WTC11 (cell line): Measurements from ENCODE around the gene FXYD6. TPM values are rescaled to one million over a fixed set of nuclear protein-coding genes. Genes with fewer than 3 reads are reported as not detected.

Experiments used
- ATAC-seq: fragments of 200-7000 bp; cut with Tn5 transposase; 2 replicates; pipeline ENCODE4 v1.10.0; 2021; ENCODE audit warnings: mild to moderate bottlenecking, moderate library complexity
- CTCF ChIA-PET: fragments of 300-600 bp; sonication (Branson Sonifier 250); formaldehyde crosslinking; loops from one replicate; lab custom pipeline; 2021; ENCODE audit warnings: antibody characterized with exemption; lab: Charles Lee
- POLR2A ChIA-PET: fragments of 350-600 bp; sonication (Branson Sonifier 250); formaldehyde crosslinking; loops from one replicate; lab custom pipeline; 2021; ENCODE audit warnings: antibody characterized with exemption; lab: Charles Lee
- DNase-seq: peaks from one replicate; pipeline ENCODE4 v3.0.0; 2021; ENCODE audit warnings: low spot score
- H3K27ac Mint-ChIP-seq: 2 replicates; pipeline ENCODE4 v1.8.0; 2021; ENCODE audit warnings: mixed read lengths
- H3K27me3 Mint-ChIP-seq: 2 replicates; pipeline ENCODE4 v1.8.0; 2021; ENCODE audit warnings: low read depth, mild to moderate bottlenecking, moderate library complexity, mixed read lengths
- H3K36me3 Mint-ChIP-seq: 2 replicates; pipeline ENCODE4 v1.8.0; 2021; ENCODE audit warnings: mixed read lengths
- H3K4me1 Mint-ChIP-seq: 2 replicates; pipeline ENCODE4 v1.8.0; 2022; ENCODE audit warnings: mixed read lengths
- H3K4me3 Mint-ChIP-seq: 2 replicates; pipeline ENCODE4 v1.8.0; 2021; ENCODE audit warnings: mild to moderate bottlenecking, moderate library complexity, mixed read lengths
- H3K9me3 Mint-ChIP-seq: 2 replicates; pipeline ENCODE4 v1.8.0; 2021; ENCODE audit warnings: mixed read lengths
- CBFB ChIP-seq: sonication (generic); formaldehyde crosslinking; IDR thresholded peaks from 2 replicates; pipeline ENCODE4 v1.8.1; 2022; ENCODE audit warnings: mild to moderate bottlenecking, low read depth, missing genetic modification reagents
- EMX1 ChIP-seq: fragments of 250-450 bp; sonication (Bioruptor Pico); IDR thresholded peaks from 2 replicates; pipeline ENCODE4 v1.8.0; 2021; ENCODE audit warnings: mild to moderate bottlenecking
- IRF2 ChIP-seq: sonication (generic); formaldehyde crosslinking; IDR thresholded peaks from 2 replicates; pipeline ENCODE4 v1.8.0; 2022; ENCODE audit warnings: low read depth, missing genetic modification reagents, borderline replicate concordance
- NFATC4 ChIP-seq: fragments of 250-450 bp; sonication (Bioruptor Pico); IDR thresholded peaks from 2 replicates; pipeline ENCODE4 v1.9.0; 2021; ENCODE audit warnings: mild to moderate bottlenecking
- NR3C1 ChIP-seq: sonication (generic); formaldehyde crosslinking; conservative IDR thresholded peaks from 2 replicates; pipeline ENCODE4 v1.8.1; 2023; ENCODE audit warnings: low read depth, mild to moderate bottlenecking, missing genetic modification reagents
- SP1 ChIP-seq: sonication (generic); formaldehyde crosslinking; conservative IDR thresholded peaks from 2 replicates; pipeline ENCODE4 v1.8.1; 2022; ENCODE audit warnings: missing genetic modification reagents
- ZNF121 ChIP-seq: sonication (generic); formaldehyde crosslinking; IDR thresholded peaks from 2 replicates; pipeline ENCODE4 v1.8.0; 2023; ENCODE audit warnings: missing genetic modification reagents
- ZNF263 ChIP-seq: sonication (generic); formaldehyde crosslinking; IDR thresholded peaks from 2 replicates; pipeline ENCODE4 v1.8.1; 2022; ENCODE audit warnings: low read depth, mild to moderate bottlenecking, moderate library complexity, missing genetic modification reagents
- total RNA-seq: library from RNA; stranded (reverse); gene quantifications from 3 replicates; pipeline ENCODE4 v1.2.3, GENCODE V29; 2021
- TF ChIP-seq, protein P1 (sequence below): sonication (generic); formaldehyde crosslinking; IDR thresholded peaks from 2 replicates; pipeline ENCODE4 v1.8.0; 2022; ENCODE audit warnings: missing genetic modification reagents
- TF ChIP-seq, protein P2 (sequence below): sonication (generic); formaldehyde crosslinking; IDR thresholded peaks from 2 replicates; pipeline ENCODE4 v1.8.1; 2022; ENCODE audit warnings: missing genetic modification reagents, borderline replicate concordance
- TF ChIP-seq, protein P3 (sequence below): sonication (generic); formaldehyde crosslinking; IDR thresholded peaks from 2 replicates; pipeline ENCODE4 v1.8.1; 2023; ENCODE audit warnings: mild to moderate bottlenecking, missing genetic modification reagents, borderline replicate concordance
- TF ChIP-seq, protein P4 (sequence below): sonication (generic); formaldehyde crosslinking; IDR thresholded peaks from 2 replicates; pipeline ENCODE4 v1.8.0; 2023; ENCODE audit warnings: missing genetic modification reagents
- TF ChIP-seq, protein P5 (sequence below): fragments of 250-450 bp; sonication (Bioruptor Pico); IDR thresholded peaks from 2 replicates; pipeline ENCODE4 v1.9.0; 2021; ENCODE audit warnings: mild to moderate bottlenecking
- TF ChIP-seq, protein P6 (sequence below): fragments of 250-450 bp; sonication (Bioruptor Pico); IDR thresholded peaks from 2 replicates; pipeline ENCODE4 v1.9.0; 2021; ENCODE audit warnings: mild to moderate bottlenecking, borderline replicate concordance
- TF ChIP-seq, protein P7 (sequence below): sonication (generic); formaldehyde crosslinking; IDR thresholded peaks from 2 replicates; pipeline ENCODE4 v1.8.1; 2023; ENCODE audit warnings: mild to moderate bottlenecking, missing genetic modification reagents

FXYD6 gene
- total RNA-seq, 1 experiment from 2014 or later: 26.2 TPM

DNA sequence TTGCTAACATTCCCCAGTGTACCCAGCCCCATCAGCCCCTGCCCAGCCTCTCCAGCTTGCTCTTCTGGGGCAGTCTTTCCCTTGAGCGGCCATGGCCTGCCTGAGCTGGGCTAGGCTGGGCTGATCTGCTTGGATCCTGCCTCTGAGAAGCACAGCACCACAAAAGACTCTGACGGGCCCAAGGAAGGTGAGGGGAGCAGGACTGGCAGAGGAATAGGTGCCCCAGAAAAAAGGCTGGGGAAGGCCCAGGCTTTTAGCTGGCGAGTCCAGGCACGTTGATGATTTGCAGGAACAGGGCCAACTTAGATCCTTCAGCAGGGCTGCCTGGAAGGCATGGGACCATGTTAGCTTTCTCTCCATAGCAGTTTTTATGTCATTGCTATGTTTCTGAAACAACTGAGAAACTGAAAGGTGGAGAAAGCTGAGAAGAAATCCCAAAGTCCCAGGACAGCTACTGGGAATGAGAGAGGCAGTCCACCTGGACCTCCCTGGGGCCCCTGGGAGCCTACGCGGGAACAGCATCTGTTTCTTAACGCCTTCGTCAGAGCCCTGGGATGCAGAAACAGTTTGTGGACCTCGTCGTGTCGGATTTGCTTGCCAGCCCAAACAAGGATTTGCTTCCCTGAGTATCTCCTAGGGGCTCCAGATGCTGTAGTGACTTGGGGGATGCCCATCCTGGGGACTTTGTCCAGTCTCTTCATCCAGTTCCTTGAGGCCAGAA is 24.4 kb upstream of the FXYD6 start (continued):
- TF ChIP-seq, protein P1, sequence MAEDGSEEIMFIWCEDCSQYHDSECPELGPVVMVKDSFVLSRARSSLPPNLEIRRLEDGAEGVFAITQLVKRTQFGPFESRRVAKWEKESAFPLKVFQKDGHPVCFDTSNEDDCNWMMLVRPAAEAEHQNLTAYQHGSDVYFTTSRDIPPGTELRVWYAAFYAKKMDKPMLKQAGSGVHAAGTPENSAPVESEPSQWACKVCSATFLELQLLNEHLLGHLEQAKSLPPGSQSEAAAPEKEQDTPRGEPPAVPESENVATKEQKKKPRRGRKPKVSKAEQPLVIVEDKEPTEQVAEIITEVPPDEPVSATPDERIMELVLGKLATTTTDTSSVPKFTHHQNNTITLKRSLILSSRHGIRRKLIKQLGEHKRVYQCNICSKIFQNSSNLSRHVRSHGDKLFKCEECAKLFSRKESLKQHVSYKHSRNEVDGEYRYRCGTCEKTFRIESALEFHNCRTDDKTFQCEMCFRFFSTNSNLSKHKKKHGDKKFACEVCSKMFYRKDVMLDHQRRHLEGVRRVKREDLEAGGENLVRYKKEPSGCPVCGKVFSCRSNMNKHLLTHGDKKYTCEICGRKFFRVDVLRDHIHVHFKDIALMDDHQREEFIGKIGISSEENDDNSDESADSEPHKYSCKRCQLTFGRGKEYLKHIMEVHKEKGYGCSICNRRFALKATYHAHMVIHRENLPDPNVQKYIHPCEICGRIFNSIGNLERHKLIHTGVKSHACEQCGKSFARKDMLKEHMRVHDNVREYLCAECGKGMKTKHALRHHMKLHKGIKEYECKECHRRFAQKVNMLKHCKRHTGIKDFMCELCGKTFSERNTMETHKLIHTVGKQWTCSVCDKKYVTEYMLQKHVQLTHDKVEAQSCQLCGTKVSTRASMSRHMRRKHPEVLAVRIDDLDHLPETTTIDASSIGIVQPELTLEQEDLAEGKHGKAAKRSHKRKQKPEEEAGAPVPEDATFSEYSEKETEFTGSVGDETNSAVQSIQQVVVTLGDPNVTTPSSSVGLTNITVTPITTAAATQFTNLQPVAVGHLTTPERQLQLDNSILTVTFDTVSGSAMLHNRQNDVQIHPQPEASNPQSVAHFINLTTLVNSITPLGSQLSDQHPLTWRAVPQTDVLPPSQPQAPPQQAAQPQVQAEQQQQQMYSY (CRISPR knock-in tag): no peak
- TF ChIP-seq EMX1 (CRISPR knock-in tag) (no peak), NR3C1 (CRISPR knock-in tag) (no peak), NFATC4 (CRISPR knock-in tag) (no peak)
- TF ChIP-seq, protein P2, sequence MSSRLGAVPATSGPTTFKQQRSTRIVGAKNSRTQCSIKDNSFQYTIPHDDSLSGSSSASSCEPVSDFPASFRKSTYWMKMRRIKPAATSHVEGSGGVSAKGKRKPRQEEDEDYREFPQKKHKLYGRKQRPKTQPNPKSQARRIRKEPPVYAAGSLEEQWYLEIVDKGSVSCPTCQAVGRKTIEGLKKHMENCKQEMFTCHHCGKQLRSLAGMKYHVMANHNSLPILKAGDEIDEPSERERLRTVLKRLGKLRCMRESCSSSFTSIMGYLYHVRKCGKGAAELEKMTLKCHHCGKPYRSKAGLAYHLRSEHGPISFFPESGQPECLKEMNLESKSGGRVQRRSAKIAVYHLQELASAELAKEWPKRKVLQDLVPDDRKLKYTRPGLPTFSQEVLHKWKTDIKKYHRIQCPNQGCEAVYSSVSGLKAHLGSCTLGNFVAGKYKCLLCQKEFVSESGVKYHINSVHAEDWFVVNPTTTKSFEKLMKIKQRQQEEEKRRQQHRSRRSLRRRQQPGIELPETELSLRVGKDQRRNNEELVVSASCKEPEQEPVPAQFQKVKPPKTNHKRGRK (CRISPR knock-in tag): no peak
- TF ChIP-seq, protein P3, sequence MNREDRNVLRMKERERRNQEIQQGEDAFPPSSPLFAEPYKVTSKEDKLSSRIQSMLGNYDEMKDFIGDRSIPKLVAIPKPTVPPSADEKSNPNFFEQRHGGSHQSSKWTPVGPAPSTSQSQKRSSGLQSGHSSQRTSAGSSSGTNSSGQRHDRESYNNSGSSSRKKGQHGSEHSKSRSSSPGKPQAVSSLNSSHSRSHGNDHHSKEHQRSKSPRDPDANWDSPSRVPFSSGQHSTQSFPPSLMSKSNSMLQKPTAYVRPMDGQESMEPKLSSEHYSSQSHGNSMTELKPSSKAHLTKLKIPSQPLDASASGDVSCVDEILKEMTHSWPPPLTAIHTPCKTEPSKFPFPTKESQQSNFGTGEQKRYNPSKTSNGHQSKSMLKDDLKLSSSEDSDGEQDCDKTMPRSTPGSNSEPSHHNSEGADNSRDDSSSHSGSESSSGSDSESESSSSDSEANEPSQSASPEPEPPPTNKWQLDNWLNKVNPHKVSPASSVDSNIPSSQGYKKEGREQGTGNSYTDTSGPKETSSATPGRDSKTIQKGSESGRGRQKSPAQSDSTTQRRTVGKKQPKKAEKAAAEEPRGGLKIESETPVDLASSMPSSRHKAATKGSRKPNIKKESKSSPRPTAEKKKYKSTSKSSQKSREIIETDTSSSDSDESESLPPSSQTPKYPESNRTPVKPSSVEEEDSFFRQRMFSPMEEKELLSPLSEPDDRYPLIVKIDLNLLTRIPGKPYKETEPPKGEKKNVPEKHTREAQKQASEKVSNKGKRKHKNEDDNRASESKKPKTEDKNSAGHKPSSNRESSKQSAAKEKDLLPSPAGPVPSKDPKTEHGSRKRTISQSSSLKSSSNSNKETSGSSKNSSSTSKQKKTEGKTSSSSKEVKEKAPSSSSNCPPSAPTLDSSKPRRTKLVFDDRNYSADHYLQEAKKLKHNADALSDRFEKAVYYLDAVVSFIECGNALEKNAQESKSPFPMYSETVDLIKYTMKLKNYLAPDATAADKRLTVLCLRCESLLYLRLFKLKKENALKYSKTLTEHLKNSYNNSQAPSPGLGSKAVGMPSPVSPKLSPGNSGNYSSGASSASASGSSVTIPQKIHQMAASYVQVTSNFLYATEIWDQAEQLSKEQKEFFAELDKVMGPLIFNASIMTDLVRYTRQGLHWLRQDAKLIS: no peak
- TF ChIP-seq, all 79 proteins: peak for 0

DNA sequence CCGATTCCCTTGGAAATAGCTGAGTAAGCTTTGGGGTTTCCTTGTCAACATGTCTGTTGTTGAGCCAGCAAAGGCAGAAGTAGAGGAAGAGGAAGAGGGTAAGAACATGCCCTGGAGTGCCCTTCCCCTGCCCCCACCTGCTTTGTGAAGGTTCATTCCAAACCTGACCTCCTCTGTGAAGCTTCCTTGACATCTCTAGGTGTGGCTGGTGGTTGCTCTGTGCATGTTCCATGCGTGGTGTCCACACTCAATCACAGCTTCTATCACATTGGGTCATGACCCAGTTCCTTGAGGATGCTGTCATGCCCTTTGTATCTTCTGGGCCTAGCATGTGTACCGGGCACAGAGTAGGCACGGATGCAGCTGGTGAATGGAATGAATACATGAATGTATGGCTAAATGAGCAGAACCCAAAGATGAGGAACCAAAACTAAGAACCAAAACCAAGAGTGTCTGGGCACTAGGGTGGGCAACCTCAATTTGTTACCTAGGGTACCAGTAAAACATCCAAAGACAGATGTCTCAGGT is 23.7 kb upstream of the FXYD6 start:
- no peak overlapping the region for H3K27ac Mint-ChIP-seq
- TF ChIP-seq ZNF263 (CRISPR knock-in tag) (no peak), SP1 (no peak), IRF2 (CRISPR knock-in tag) (no peak), EMX1 (CRISPR knock-in tag) (no peak), CBFB (no peak), ZNF121 (CRISPR knock-in tag) (no peak)
- TF ChIP-seq, protein P4, sequence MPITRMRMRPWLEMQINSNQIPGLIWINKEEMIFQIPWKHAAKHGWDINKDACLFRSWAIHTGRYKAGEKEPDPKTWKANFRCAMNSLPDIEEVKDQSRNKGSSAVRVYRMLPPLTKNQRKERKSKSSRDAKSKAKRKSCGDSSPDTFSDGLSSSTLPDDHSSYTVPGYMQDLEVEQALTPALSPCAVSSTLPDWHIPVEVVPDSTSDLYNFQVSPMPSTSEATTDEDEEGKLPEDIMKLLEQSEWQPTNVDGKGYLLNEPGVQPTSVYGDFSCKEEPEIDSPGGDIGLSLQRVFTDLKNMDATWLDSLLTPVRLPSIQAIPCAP (CRISPR knock-in tag): no peak
- TF ChIP-seq, protein P5, sequence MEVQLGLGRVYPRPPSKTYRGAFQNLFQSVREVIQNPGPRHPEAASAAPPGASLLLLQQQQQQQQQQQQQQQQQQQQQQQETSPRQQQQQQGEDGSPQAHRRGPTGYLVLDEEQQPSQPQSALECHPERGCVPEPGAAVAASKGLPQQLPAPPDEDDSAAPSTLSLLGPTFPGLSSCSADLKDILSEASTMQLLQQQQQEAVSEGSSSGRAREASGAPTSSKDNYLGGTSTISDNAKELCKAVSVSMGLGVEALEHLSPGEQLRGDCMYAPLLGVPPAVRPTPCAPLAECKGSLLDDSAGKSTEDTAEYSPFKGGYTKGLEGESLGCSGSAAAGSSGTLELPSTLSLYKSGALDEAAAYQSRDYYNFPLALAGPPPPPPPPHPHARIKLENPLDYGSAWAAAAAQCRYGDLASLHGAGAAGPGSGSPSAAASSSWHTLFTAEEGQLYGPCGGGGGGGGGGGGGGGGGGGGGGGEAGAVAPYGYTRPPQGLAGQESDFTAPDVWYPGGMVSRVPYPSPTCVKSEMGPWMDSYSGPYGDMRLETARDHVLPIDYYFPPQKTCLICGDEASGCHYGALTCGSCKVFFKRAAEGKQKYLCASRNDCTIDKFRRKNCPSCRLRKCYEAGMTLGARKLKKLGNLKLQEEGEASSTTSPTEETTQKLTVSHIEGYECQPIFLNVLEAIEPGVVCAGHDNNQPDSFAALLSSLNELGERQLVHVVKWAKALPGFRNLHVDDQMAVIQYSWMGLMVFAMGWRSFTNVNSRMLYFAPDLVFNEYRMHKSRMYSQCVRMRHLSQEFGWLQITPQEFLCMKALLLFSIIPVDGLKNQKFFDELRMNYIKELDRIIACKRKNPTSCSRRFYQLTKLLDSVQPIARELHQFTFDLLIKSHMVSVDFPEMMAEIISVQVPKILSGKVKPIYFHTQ (CRISPR knock-in tag): no peak
- TF ChIP-seq, protein P6, sequence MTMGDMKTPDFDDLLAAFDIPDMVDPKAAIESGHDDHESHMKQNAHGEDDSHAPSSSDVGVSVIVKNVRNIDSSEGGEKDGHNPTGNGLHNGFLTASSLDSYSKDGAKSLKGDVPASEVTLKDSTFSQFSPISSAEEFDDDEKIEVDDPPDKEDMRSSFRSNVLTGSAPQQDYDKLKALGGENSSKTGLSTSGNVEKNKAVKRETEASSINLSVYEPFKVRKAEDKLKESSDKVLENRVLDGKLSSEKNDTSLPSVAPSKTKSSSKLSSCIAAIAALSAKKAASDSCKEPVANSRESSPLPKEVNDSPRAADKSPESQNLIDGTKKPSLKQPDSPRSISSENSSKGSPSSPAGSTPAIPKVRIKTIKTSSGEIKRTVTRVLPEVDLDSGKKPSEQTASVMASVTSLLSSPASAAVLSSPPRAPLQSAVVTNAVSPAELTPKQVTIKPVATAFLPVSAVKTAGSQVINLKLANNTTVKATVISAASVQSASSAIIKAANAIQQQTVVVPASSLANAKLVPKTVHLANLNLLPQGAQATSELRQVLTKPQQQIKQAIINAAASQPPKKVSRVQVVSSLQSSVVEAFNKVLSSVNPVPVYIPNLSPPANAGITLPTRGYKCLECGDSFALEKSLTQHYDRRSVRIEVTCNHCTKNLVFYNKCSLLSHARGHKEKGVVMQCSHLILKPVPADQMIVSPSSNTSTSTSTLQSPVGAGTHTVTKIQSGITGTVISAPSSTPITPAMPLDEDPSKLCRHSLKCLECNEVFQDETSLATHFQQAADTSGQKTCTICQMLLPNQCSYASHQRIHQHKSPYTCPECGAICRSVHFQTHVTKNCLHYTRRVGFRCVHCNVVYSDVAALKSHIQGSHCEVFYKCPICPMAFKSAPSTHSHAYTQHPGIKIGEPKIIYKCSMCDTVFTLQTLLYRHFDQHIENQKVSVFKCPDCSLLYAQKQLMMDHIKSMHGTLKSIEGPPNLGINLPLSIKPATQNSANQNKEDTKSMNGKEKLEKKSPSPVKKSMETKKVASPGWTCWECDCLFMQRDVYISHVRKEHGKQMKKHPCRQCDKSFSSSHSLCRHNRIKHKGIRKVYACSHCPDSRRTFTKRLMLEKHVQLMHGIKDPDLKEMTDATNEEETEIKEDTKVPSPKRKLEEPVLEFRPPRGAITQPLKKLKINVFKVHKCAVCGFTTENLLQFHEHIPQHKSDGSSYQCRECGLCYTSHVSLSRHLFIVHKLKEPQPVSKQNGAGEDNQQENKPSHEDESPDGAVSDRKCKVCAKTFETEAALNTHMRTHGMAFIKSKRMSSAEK: no peak
- TF ChIP-seq, protein P7, sequence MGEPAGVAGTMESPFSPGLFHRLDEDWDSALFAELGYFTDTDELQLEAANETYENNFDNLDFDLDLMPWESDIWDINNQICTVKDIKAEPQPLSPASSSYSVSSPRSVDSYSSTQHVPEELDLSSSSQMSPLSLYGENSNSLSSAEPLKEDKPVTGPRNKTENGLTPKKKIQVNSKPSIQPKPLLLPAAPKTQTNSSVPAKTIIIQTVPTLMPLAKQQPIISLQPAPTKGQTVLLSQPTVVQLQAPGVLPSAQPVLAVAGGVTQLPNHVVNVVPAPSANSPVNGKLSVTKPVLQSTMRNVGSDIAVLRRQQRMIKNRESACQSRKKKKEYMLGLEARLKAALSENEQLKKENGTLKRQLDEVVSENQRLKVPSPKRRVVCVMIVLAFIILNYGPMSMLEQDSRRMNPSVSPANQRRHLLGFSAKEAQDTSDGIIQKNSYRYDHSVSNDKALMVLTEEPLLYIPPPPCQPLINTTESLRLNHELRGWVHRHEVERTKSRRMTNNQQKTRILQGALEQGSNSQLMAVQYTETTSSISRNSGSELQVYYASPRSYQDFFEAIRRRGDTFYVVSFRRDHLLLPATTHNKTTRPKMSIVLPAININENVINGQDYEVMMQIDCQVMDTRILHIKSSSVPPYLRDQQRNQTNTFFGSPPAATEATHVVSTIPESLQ (CRISPR knock-in tag): no peak

More for the DNA sequence above, 23.7 kb upstream of the FXYD6 start:
- POLR2A ChIA-PET: no interaction called here
- Mint-ChIP-seq H3K27me3 (no peaks in the 10 kb centered on the region), H3K9me3 (no peaks in the 10 kb centered on the region), H3K4me1 (no peaks in the 10 kb centered on the region), H3K36me3 (no peaks in the 10 kb centered on the region), H3K4me3 (no peak overlapping the region)
- CTCF ChIA-PET: interaction anchor here (1.1 to 1.9 kb wide), 3 partner anchors 9 to 47 kb away, joined by 3 to 8 read pairs (median 3); no protein-coding TSS in a partner anchor
- ATAC-seq: no peak
- no peak for DNase-seq
